HepG2 (cell line): ENCODE results near the gene CAT. TPM values are rescaled to one million over a fixed set of nuclear protein-coding genes. Genes with fewer than 3 reads are reported as not detected.

ENCODE experiments used
- ATAC-seq: fragments of 200-7000 bp; cut with Tn5 transposase; 3 replicates; pipeline ENCODE4 v1.9.1; 2020; ENCODE audit warnings: mild to moderate bottlenecking, moderate library complexity
- BruUV-seq: library from RNA; stranded (reverse); fragments of 400-500 nt; replicated peaks from 2 replicates; lab custom pipeline; 2021; lab: Mats Ljungman, UMichigan
- CTCF ChIA-PET: fragments of 300-600 bp; formaldehyde crosslinking; extraction: SDS; loops from one replicate; lab custom pipeline; 2021; ENCODE audit warnings: low total read pairs, inconsistent platforms, low intra/inter-chr PET ratio; lab: Yijun Ruan, JAX
- POLR2A ChIA-PET: fragments of 350-600 bp; sonication (Branson Sonifier 250); formaldehyde crosslinking; loops from one replicate; lab custom pipeline; 2020; ENCODE audit warnings: antibody characterized with exemption, inconsistent platforms; lab: Yijun Ruan, JAX
- DNase-seq: peaks from one replicate; pipeline ENCODE4 v3.0.0-alpha.2; 2015; ENCODE audit warnings: low spot score
- FAIRE-seq: peaks from 3 replicates; lab custom pipeline; 2011; peaks lifted over from hg19 to GRCh38; lab: Jason Lieb, UNC
- H2AFZ ChIP-seq: one replicate; pipeline ENCODE4 v1.6.1; 2011; ENCODE audit warnings: low read length, inconsistent platforms
- H3K27ac ChIP-seq: fragments of 300-600 bp; 3 replicates; pipeline ENCODE4 v1.8.0; 2011; ENCODE audit warnings: mixed run types, mild to moderate bottlenecking, mixed read lengths, low read length, inconsistent platforms; ENCODE audit not compliant: insufficient read depth; ENCODE audit errors: extremely low read length
- H3K27me3 ChIP-seq, 2 experiments: fragments of 200-600 bp in 1 of 2; 2 replicates in 1 of 2; 3 replicates in 1 of 2; pipeline versions ENCODE4 v1.6.0 to v1.8.0; 2011; ENCODE audit warnings: low read length in 2 of 2, mild to moderate bottlenecking in 2 of 2, moderate library complexity in 2 of 2, inconsistent platforms in 1 of 2; ENCODE audit not compliant: insufficient read depth in 2 of 2, control insufficient read depth in 1 of 2
- H3K36me3 ChIP-seq, 2 experiments: fragments of 200-600 bp in 1 of 2; replicated peaks in 1 of 2; 2 replicates in 1 of 2; 3 replicates in 1 of 2; pipeline versions ENCODE4 v1.5.1 to v1.8.0; 2011; ENCODE audit warnings: low read length in 2 of 2, inconsistent platforms in 1 of 2; ENCODE audit not compliant: insufficient read depth in 2 of 2, control insufficient read depth in 1 of 2
- H3K4me1 ChIP-seq: 2 replicates; pipeline ENCODE4 v1.5.1; 2012; ENCODE audit warnings: low read length, inconsistent platforms; ENCODE audit not compliant: insufficient read depth
- H3K4me2 ChIP-seq: 2 replicates; pipeline ENCODE4 v1.6.0; 2011; ENCODE audit warnings: low read depth, low read length, inconsistent platforms
- H3K4me3 ChIP-seq, 3 experiments: fragments of 200-600 bp in 1 of 3; sonication (generic), shearing (Covaris generic) in 1 of 3; replicated peaks in 1 of 3; 2 replicates each; pipeline ENCODE4 v1.5.1; 2011 to 2016; ENCODE audit warnings: low read length in 3 of 3, inconsistent platforms in 2 of 3, low read depth in 2 of 3, mild to moderate bottlenecking in 2 of 3, control low read depth in 1 of 3, mixed read lengths in 1 of 3; ENCODE audit not compliant: insufficient read depth in 1 of 3
- H3K79me2 ChIP-seq: one replicate; pipeline ENCODE4 v1.6.1; 2011; ENCODE audit warnings: low read length, inconsistent platforms; ENCODE audit not compliant: insufficient read depth
- H3K9ac ChIP-seq: 2 replicates; pipeline ENCODE4 v1.6.0; 2011; ENCODE audit warnings: mild to moderate bottlenecking, low read depth, low read length, inconsistent platforms; ENCODE audit not compliant: insufficient read depth
- H3K9me3 ChIP-seq: 2 replicates; pipeline ENCODE4 v1.5.1; 2012; ENCODE audit warnings: mild to moderate bottlenecking, low read length
- H4K20me1 ChIP-seq: 2 replicates; pipeline ENCODE4 v1.6.0; 2011; ENCODE audit warnings: inconsistent platforms, mild to moderate bottlenecking, low read length, moderate library complexity; ENCODE audit not compliant: insufficient read depth
- LCORL ChIP-seq, 2 experiments: fragments of 450-650 bp in 1 of 2; sonication (generic) in 1 of 2; formaldehyde crosslinking in 1 of 2; IDR thresholded peaks; 2 replicates each; pipeline versions ENCODE4 v1.5.0 to v1.6.1; 2017 to 2020; ENCODE audit warnings: antibody characterized with exemption in 1 of 2, missing genetic modification reagents in 1 of 2
- NPAS2 ChIP-seq: sonication (generic); formaldehyde crosslinking; IDR thresholded peaks from 2 replicates; pipeline ENCODE4 v1.8.0; 2022; ENCODE audit warnings: mild to moderate bottlenecking, missing genetic modification reagents, borderline replicate concordance
- PHF5A ChIP-seq: IDR thresholded peaks from one replicate; pipeline ENCODE4 v1.6.1; 2018; ENCODE audit warnings: low read depth, missing genetic modification reagents; ENCODE audit not compliant: unreplicated experiment
- WGBS: methylation state at CpG from one replicate; pipeline ENCODE4 v1.1.6; 2017; ENCODE audit warnings: low lambda C conversion rate; 5-methylcytosine and 5-hydroxymethylcytosine counted together
- in situ Hi-C: cut with HindIII; loops from 2 replicates; pipeline ENCODE4 v1.10.0; 2017; ENCODE audit warnings: low pct_unique_long_range_greater_than_20kb; ENCODE audit not compliant: extremely low pct_ligation_motif_present
- intact Hi-C: fragments of 100-400 bp; cut with micrococcal nuclease; formaldehyde crosslinking; loops from one replicate; pipeline ENCODE4 v1.10.0; 2022; ENCODE audit not compliant: unreplicated experiment
- polyA plus RNA-seq, 8 experiments: library from polyadenylated mRNA; depleted of rRNA in 3 of 8; stranded (reverse) in 7 of 8; unstranded in 1 of 8; fragments of >200 nt; fragmentation: Illumina TruSeq in 4 of 8; extraction: Trizol in 4 of 8; gene quantifications; 2 replicates each; pipeline versions ENCODE4 v1.2.1 to v1.2.3, GENCODE V29; 2011 to 2016; ENCODE audit warnings: low read depth in 4 of 8, missing spikeins in 1 of 8, mixed read lengths in 1 of 8; ENCODE audit not compliant: insufficient read depth in 1 of 8
- total RNA-seq, 5 experiments: library from RNA; depleted of rRNA; stranded (reverse); fragments of >200 nt; fragmentation: Illumina TruSeq; extraction: Trizol; gene quantifications; 2 replicates each; pipeline ENCODE4 v1.2.3, GENCODE V29; 2016; ENCODE audit warnings: low read depth in 1 of 5

Gene CAT
- total and polyA plus RNA-seq, 2 of the 13 experiments (the other 11 are each of a cell fraction or from before 2014, with no cell fraction given) = 107 to 136 TPM

DNA sequence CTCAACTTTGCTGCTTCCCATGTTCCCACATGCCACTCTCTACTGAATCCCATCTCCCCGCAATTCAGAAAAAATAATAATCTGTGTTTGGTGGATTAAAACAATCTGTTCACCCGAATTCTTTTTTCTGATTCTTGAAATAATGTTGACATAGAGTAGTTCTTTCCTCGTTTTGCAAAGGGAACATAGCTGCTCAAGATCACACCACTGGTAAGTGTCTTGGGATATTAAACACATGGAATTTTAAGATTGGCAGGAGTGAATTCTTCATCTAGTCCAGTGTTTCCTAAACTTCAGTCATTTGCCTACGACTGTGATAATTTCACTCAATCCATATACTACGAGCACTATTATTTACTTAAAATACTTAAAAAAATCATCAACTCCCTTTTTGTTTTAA, 68.9 kb downstream of the CAT start:
- in situ Hi-C loops = no loop called here
- 85% methylated on average over 5 of the region's 5 CpGs for WGBS
- no peak for ATAC-seq

DNA sequence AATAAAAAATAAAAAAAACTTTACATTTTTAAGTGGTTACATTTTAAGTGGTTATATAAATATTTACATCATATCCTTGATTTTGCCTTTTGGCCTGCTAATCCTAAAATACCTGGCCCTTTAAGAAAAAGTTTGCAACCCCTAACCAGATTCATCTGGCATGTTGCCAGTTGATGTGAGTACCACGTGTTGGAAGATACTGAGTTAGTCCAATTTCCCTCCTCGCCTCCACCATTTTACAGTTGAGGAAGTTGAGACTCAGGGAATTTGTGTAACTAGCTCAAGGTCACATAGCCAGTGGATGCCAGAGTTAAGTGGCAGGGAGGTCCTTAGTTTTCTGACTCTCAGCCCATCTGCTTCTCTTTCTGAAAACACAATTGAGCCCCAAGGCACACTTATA, 69.8 kb downstream of the CAT start:
- POLR2A ChIA-PET = no interaction called here
- no peaks in the 10 kb centered on the region; a peak in 1 of 5 replicates for H3K27me3 ChIP-seq
- TF ChIP-seq NPAS2 (CRISPR knock-in tag) (no peak), LCORL (IDR thresholded peaks at IDR 0.05) (peak; percentile 82), LCORL (CRISPR knock-in tag; IDR thresholded peaks at IDR 0.05) (no peak)
- TF ChIP-seq, all 625 proteins: peak for 1
- ATAC-seq (no peak), FAIRE-seq (no peak), DNase-seq (no peak)
- H3K9me3 ChIP-seq = no peaks in the 10 kb centered on the region
- no peaks in the 10 kb centered on the region for H3K36me3 ChIP-seq
- WGBS = 48% methylated on average over 2 of the region's 2 CpGs
- no peak overlapping the region for H2AFZ ChIP-seq
- H3K4me3 ChIP-seq = no peak overlapping the region
- H3K27ac ChIP-seq = no peak overlapping the region
- H3K4me2 ChIP-seq = no peak overlapping the region
- peaks cover 68% of the 10 kb centered on the region for H3K4me1 ChIP-seq
- in situ Hi-C loops (no loop called here), intact Hi-C loops (no loop called here)
- BruUV-seq = no TSS peak
- CTCF ChIA-PET = no interaction called here
- H4K20me1 ChIP-seq = no peaks in the 10 kb centered on the region
- H3K79me2 ChIP-seq = no peaks in the 10 kb centered on the region
- H3K9ac ChIP-seq = no peak overlapping the region

More for the DNA sequence above, 68.9 kb downstream of the CAT start:
- H2AFZ ChIP-seq = no peak overlapping the region
- H3K27ac ChIP-seq = no peak overlapping the region
- no peaks in the 10 kb centered on the region for H4K20me1 ChIP-seq
- DNase-seq = no peak
- H3K9me3 ChIP-seq = no peaks in the 10 kb centered on the region
- H3K27me3 ChIP-seq = no peaks in the 10 kb centered on the region; a peak in 1 of 5 replicates
- ChIA-PET CTCF (no interaction called here), POLR2A (no interaction called here)
- intact Hi-C loops = no loop called here
- no TSS peak for BruUV-seq
- no peak overlapping the region for H3K4me2 ChIP-seq
- TF ChIP-seq PHF5A (CRISPR knock-in tag) = no peak
- peaks cover 66% of the 10 kb centered on the region for H3K4me1 ChIP-seq
- H3K4me3 ChIP-seq = no peak overlapping the region
- no peaks in the 10 kb centered on the region for H3K79me2 ChIP-seq
- H3K36me3 ChIP-seq = no peaks in the 10 kb centered on the region
- no peak for FAIRE-seq
- no peak overlapping the region for H3K9ac ChIP-seq
